Measurements from ENCODE around the gene SH3D21. TPM values are rescaled to one million over a fixed set of nuclear protein-coding genes. Genes with fewer than 3 reads are reported as not detected.

The SH3D21 gene
- total RNA-seq, 1 experiment from 2014 or later = 12.1 TPM

- no peaks in the 10 kb centered on the region for H3K27me3 Mint-ChIP-seq (ENCODE audit: insufficient read depth, unreplicated experiment)
- H3K36me3 Mint-ChIP-seq (ENCODE audit: insufficient read depth, unreplicated experiment) = peaks cover 6% of the 10 kb centered on the region
- no peaks in the 10 kb centered on the region for H3K27me3 ChIP-seq (replicated peaks; ENCODE audit: control insufficient read depth, insufficient read depth, low read length)
- ChIA-PET POLR2A (interaction anchor here (0.7 kb wide), 1 partner anchor 14 kb away, joined by 3 read pairs; the partner anchor contains the start of gene SH3D21), CTCF (no interaction called here)
- intact Hi-C loops (cut with micrococcal nuclease; ENCODE audit: unreplicated experiment) = no loop called here
- DNase-seq = no peak
- H3K9me3 Mint-ChIP-seq (ENCODE audit: unreplicated experiment) = no peaks in the 10 kb centered on the region
- TF ChIP-seq, protein P1, sequence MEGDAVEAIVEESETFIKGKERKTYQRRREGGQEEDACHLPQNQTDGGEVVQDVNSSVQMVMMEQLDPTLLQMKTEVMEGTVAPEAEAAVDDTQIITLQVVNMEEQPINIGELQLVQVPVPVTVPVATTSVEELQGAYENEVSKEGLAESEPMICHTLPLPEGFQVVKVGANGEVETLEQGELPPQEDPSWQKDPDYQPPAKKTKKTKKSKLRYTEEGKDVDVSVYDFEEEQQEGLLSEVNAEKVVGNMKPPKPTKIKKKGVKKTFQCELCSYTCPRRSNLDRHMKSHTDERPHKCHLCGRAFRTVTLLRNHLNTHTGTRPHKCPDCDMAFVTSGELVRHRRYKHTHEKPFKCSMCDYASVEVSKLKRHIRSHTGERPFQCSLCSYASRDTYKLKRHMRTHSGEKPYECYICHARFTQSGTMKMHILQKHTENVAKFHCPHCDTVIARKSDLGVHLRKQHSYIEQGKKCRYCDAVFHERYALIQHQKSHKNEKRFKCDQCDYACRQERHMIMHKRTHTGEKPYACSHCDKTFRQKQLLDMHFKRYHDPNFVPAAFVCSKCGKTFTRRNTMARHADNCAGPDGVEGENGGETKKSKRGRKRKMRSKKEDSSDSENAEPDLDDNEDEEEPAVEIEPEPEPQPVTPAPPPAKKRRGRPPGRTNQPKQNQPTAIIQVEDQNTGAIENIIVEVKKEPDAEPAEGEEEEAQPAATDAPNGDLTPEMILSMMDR (IDR thresholded peaks at IDR 0.05; ENCODE audit: insufficient read depth in 1 of 2, low read depth in 1 of 2, low read length in 1 of 2, severe bottlenecking in 1 of 2, unreplicated experiment in 1 of 2) = no peak
- peaks cover 6% of the 10 kb centered on the region; the same call in 1 of the 2 replicates for H3K4me1 ChIP-seq
- no peaks in the 10 kb centered on the region for H3K36me3 ChIP-seq (ENCODE audit: control insufficient read depth, insufficient read depth, low read length)
- H3K4me3 Mint-ChIP-seq (ENCODE audit: unreplicated experiment) = peak overlapping the region; percentile 30
- no TSS peak for BruUV-seq (replicated peaks)
- H3K27ac Mint-ChIP-seq (ENCODE audit: unreplicated experiment) = peak overlapping the region; percentile 48
- no peak overlapping the region for H3K4me3 ChIP-seq (ENCODE audit: low read depth, low read length)
- H3K4me1 Mint-ChIP-seq (ENCODE audit: low read depth, unreplicated experiment) = no peaks in the 10 kb centered on the region
- H3K9me3 ChIP-seq = no peaks in the 10 kb centered on the region
Measured at GRCh38 chr1:36320291-36320761, 14.2 kb downstream of the SH3D21 start.

GRCh38 chr1:36320767-36321118 lies 14.6 kb downstream of the SH3D21 start:
- TF ChIP-seq, protein P1 (IDR thresholded peaks at IDR 0.05; ENCODE audit: insufficient read depth in 1 of 2, low read depth in 1 of 2, low read length in 1 of 2, severe bottlenecking in 1 of 2, unreplicated experiment in 1 of 2) = no peak
- Mint-ChIP-seq H3K27me3 (ENCODE audit: insufficient read depth, unreplicated experiment) (no peaks in the 10 kb centered on the region), H3K4me1 (ENCODE audit: low read depth, unreplicated experiment) (no peaks in the 10 kb centered on the region), H3K9me3 (ENCODE audit: unreplicated experiment) (no peaks in the 10 kb centered on the region), H3K36me3 (ENCODE audit: insufficient read depth, unreplicated experiment) (peaks cover 6% of the 10 kb centered on the region), H3K27ac (ENCODE audit: unreplicated experiment) (peak overlapping the region; percentile 48), H3K4me3 (ENCODE audit: unreplicated experiment) (peak overlapping the region; percentile 30)
- H3K9me3 ChIP-seq = no peaks in the 10 kb centered on the region
- ChIA-PET CTCF (no interaction called here), POLR2A (no interaction called here)
- intact Hi-C loops (cut with micrococcal nuclease; ENCODE audit: unreplicated experiment) = no loop called here
- DNase-seq = no peak
- H3K4me1 ChIP-seq = peaks cover 6% of the 10 kb centered on the region; the same call in 1 of the 2 replicates
- H3K36me3 ChIP-seq (ENCODE audit: control insufficient read depth, insufficient read depth, low read length) = no peaks in the 10 kb centered on the region
- no peak overlapping the region for H3K4me3 ChIP-seq (ENCODE audit: low read depth, low read length)
- H3K27me3 ChIP-seq (replicated peaks; ENCODE audit: control insufficient read depth, insufficient read depth, low read length) = no peaks in the 10 kb centered on the region
- no TSS peak for BruUV-seq (replicated peaks)

DNA sequence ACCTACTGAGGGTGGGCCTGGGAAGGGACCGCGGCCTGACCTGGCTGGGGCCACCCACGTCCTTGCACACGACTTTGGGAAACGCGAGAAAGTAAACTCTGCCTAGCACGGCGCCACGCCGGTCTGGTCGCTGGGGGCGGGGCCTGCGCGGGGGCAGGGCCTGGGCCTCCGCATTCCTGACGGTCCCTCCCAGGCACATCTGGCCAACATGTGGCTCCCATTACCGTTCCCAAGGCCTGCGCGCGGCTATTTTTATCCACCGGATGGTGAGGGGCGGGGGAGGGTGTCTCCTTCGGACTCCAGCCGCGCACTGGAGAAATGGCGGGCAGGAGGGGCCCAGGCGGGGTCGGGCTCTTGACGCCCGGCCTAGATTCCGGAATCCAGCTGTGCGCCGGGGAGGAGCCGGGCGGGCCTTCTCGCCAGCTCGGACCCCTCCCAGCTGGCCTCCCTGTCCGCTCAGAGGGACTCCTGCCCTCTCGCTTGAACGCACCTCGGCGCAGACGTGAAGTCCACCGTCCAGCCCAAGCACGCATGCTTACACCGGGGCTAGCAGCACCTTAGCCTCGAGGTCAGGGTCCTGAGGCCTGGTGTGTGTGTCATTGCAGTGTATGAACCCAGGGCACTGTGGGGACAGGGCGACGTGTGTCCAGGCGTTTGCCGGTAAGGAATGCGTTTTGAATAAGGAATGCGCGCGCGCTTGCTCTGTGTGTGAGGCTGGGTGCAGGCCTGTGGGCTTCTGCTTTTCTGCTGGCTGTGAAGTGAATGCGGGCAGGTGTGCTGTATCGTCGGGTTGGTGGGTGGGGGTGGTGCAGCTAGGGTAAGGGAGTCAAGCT lies 15.2 kb downstream of the SH3D21 start:
- Mint-ChIP-seq H3K36me3 (ENCODE audit: insufficient read depth, unreplicated experiment) (peaks cover 6% of the 10 kb centered on the region), H3K9me3 (ENCODE audit: unreplicated experiment) (no peaks in the 10 kb centered on the region), H3K27me3 (ENCODE audit: insufficient read depth, unreplicated experiment) (no peaks in the 10 kb centered on the region), H3K4me3 (ENCODE audit: unreplicated experiment) (peak overlapping the region; percentile 52), H3K27ac (ENCODE audit: unreplicated experiment) (no peak overlapping the region), H3K4me1 (ENCODE audit: low read depth, unreplicated experiment) (no peaks in the 10 kb centered on the region)
- no peaks in the 10 kb centered on the region for H3K9me3 ChIP-seq
- DNase-seq = no peak
- POLR2A ChIA-PET = no interaction called here
- CTCF ChIA-PET = no interaction called here
- H3K4me3 ChIP-seq (ENCODE audit: low read depth, low read length) = no peak overlapping the region
- peaks cover 6% of the 10 kb centered on the region; the same call in 1 of the 2 replicates for H3K4me1 ChIP-seq
- H3K27me3 ChIP-seq (replicated peaks; ENCODE audit: control insufficient read depth, insufficient read depth, low read length) = no peaks in the 10 kb centered on the region
- H3K36me3 ChIP-seq (ENCODE audit: control insufficient read depth, insufficient read depth, low read length) = no peaks in the 10 kb centered on the region
- no TSS peak for BruUV-seq (replicated peaks)
- TF ChIP-seq, protein P1 (IDR thresholded peaks at IDR 0.05; ENCODE audit: insufficient read depth in 1 of 2, low read depth in 1 of 2, low read length in 1 of 2, severe bottlenecking in 1 of 2, unreplicated experiment in 1 of 2) = no peak
- intact Hi-C loops (cut with micrococcal nuclease; ENCODE audit: unreplicated experiment) = no loop called here
